PC-3 (cell line): ENCODE measurements around the gene OR51T1.

Experiments used
- EZH2 ChIP-seq: fragments of 300-600 bp; sonication (generic); IDR thresholded peaks from one replicate; pipeline ENCODE4 v1.6.1; 2017; ENCODE audit warnings: antibody characterized with exemption, mild to moderate bottlenecking, low read length; ENCODE audit not compliant: unreplicated experiment
- EZH2phosphoT487 ChIP-seq: fragments of 300-600 bp; sonication (generic); IDR thresholded peaks from 2 replicates; pipeline ENCODE4 v1.6.1; 2018; ENCODE audit warnings: mild to moderate bottlenecking, antibody characterized with exemption, low read length, borderline replicate concordance
- TF ChIP-seq, protein P1 (sequence below): fragments of 300-600 bp; sonication (generic); conservative IDR thresholded peaks from 2 replicates; pipeline ENCODE4 v1.5.1; 2017; ENCODE audit warnings: antibody characterized with exemption, low read depth, mild to moderate bottlenecking, low read length

DNA sequence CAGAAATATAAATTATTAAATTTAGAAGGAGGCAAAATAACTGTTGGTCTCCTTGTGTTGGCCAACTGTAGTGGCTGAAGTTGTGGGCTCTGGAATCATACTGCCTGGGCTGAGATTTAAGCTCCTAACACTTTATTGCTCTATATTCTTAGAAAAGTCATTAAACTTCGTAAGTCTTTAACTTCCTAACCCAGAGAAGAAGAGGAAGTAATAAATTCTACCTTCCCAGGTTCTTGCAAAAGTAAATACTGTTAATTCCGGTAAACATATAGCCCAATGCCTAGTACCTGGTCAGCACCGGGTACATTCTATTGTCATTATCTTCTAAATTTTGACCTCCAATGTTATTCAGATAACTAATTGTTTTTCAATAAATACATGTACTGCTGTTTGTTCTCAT lies 4.5 kb downstream of the OR51T1 start:
- TF ChIP-seq, protein P1, sequence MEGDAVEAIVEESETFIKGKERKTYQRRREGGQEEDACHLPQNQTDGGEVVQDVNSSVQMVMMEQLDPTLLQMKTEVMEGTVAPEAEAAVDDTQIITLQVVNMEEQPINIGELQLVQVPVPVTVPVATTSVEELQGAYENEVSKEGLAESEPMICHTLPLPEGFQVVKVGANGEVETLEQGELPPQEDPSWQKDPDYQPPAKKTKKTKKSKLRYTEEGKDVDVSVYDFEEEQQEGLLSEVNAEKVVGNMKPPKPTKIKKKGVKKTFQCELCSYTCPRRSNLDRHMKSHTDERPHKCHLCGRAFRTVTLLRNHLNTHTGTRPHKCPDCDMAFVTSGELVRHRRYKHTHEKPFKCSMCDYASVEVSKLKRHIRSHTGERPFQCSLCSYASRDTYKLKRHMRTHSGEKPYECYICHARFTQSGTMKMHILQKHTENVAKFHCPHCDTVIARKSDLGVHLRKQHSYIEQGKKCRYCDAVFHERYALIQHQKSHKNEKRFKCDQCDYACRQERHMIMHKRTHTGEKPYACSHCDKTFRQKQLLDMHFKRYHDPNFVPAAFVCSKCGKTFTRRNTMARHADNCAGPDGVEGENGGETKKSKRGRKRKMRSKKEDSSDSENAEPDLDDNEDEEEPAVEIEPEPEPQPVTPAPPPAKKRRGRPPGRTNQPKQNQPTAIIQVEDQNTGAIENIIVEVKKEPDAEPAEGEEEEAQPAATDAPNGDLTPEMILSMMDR: no peak
- TF ChIP-seq EZH2: no peak
- no peak for TF ChIP-seq EZH2phosphoT487
